Neural cell (in vitro differentiated cells): ENCODE results near the gene SP3.

Experiments
- EP300 ChIP-seq: fragments of 450-650 bp; conservative IDR thresholded peaks from 2 replicates; pipeline ENCODE4 v1.6.1; 2014; ENCODE audit warnings: antibody characterized with exemption, mild to moderate bottlenecking, moderate library complexity; ENCODE audit not compliant: poor library complexity, severe bottlenecking
- EZH2 ChIP-seq: fragments of 200-600, 300-800 bp; shearing (Covaris generic), sonication (generic); IDR thresholded peaks from 2 replicates; pipeline ENCODE4 v1.6.1; 2014; ENCODE audit warnings: antibody characterized with exemption, low read length, borderline replicate concordance, mild to moderate bottlenecking; ENCODE audit not compliant: insufficient read depth, poor library complexity, severe bottlenecking
- POLR2AphosphoS5 ChIP-seq: IDR thresholded peaks from 2 replicates; pipeline ENCODE4 v1.6.1; 2012
- RAD21 ChIP-seq: fragments of 450-650 bp; conservative IDR thresholded peaks from 2 replicates; pipeline ENCODE4 v1.6.1; 2014; ENCODE audit warnings: antibody characterized with exemption, mild to moderate bottlenecking, moderate library complexity
- TAF1 ChIP-seq: IDR thresholded peaks from 2 replicates; pipeline ENCODE4 v1.6.1; 2012; ENCODE audit warnings: low read depth
- TF ChIP-seq, protein P1 (sequence below): fragments of 450-650 bp; IDR thresholded peaks from 2 replicates; pipeline ENCODE4 v1.5.1; 2014; ENCODE audit warnings: antibody characterized with exemption, mild to moderate bottlenecking, moderate library complexity; ENCODE audit not compliant: poor library complexity, severe bottlenecking
- TF ChIP-seq, protein P2 (sequence below): IDR thresholded peaks from 2 replicates; pipeline ENCODE4 v1.6.1; 2012; ENCODE audit warnings: borderline replicate concordance

DNA sequence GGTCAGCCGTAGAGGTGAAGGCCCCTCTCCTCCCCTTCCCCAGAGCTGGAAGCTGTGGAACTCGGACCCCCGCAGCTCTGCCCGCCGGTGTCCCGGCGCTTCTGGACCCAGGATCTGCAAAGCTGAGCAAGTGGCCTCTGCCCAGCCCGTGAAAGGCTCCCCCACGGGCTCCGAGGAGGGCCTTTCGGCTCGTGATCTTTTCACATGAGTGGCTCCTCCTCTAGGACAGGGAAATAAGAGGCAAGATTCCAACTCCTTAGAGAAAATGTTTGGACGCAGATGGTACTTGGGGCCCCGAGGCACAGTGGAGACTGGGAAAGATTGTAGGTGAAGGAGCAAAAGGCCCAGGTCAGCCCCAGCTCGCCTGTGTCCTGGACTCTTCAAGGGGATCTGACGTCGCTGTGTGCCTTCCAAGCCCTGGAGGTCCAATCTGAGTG is 48.2 kb upstream of the SP3 start:
- TF ChIP-seq EZH2 (no peak), RAD21 (no peak), POLR2AphosphoS5 (no peak), EP300 (no peak), TAF1 (no peak)
- TF ChIP-seq, protein P1, sequence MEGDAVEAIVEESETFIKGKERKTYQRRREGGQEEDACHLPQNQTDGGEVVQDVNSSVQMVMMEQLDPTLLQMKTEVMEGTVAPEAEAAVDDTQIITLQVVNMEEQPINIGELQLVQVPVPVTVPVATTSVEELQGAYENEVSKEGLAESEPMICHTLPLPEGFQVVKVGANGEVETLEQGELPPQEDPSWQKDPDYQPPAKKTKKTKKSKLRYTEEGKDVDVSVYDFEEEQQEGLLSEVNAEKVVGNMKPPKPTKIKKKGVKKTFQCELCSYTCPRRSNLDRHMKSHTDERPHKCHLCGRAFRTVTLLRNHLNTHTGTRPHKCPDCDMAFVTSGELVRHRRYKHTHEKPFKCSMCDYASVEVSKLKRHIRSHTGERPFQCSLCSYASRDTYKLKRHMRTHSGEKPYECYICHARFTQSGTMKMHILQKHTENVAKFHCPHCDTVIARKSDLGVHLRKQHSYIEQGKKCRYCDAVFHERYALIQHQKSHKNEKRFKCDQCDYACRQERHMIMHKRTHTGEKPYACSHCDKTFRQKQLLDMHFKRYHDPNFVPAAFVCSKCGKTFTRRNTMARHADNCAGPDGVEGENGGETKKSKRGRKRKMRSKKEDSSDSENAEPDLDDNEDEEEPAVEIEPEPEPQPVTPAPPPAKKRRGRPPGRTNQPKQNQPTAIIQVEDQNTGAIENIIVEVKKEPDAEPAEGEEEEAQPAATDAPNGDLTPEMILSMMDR, result no peak
- TF ChIP-seq, protein P2, sequence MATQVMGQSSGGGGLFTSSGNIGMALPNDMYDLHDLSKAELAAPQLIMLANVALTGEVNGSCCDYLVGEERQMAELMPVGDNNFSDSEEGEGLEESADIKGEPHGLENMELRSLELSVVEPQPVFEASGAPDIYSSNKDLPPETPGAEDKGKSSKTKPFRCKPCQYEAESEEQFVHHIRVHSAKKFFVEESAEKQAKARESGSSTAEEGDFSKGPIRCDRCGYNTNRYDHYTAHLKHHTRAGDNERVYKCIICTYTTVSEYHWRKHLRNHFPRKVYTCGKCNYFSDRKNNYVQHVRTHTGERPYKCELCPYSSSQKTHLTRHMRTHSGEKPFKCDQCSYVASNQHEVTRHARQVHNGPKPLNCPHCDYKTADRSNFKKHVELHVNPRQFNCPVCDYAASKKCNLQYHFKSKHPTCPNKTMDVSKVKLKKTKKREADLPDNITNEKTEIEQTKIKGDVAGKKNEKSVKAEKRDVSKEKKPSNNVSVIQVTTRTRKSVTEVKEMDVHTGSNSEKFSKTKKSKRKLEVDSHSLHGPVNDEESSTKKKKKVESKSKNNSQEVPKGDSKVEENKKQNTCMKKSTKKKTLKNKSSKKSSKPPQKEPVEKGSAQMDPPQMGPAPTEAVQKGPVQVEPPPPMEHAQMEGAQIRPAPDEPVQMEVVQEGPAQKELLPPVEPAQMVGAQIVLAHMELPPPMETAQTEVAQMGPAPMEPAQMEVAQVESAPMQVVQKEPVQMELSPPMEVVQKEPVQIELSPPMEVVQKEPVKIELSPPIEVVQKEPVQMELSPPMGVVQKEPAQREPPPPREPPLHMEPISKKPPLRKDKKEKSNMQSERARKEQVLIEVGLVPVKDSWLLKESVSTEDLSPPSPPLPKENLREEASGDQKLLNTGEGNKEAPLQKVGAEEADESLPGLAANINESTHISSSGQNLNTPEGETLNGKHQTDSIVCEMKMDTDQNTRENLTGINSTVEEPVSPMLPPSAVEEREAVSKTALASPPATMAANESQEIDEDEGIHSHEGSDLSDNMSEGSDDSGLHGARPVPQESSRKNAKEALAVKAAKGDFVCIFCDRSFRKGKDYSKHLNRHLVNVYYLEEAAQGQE, result no peak
